ENCODE results near the gene AAK1. TPM values are rescaled to one million over a fixed set of nuclear protein-coding genes. Genes with fewer than 3 reads are reported as not detected.

The AAK1 gene
- total and polyA plus RNA-seq, 2 donors (not counting 3 experiments of a cell fraction or from before 2014, with no cell fraction given): 31.0 to 127 TPM

GRCh38 chr2:69456950-69457445, 186.5 kb downstream of the AAK1 start:
- H3K27me3 ChIP-seq (ENCODE audit: control insufficient read depth in 2 of 2, insufficient read depth in 2 of 2, low read length in 2 of 2): no peaks in the 10 kb centered on the region
- no peaks in the 10 kb centered on the region for H3K4me1 ChIP-seq (ENCODE audit: control insufficient read depth, extremely low read depth, insufficient read depth, low read length)
- H3K4me3 ChIP-seq (replicated peaks in 1 of 3; ENCODE audit: insufficient read depth in 1 of 3, low read depth in 1 of 3, low read length in 3 of 3): no peak overlapping the region
- POLR2A ChIA-PET: no interaction called here
- intact Hi-C loops (cut with micrococcal nuclease) (no loop called here), dilution Hi-C loops (cut with MboI; ENCODE audit: extremely low pct_ligation_motif_present, low sequenced_read_pairs) (no loop called here)
- DNase-seq (ENCODE audit: low read depth, low spot score): no peak
- H3K9me3 ChIP-seq (replicated peaks; ENCODE audit: control insufficient read depth, insufficient read depth, low read length): no peaks in the 10 kb centered on the region
- no peak overlapping the region for H3K27ac ChIP-seq (ENCODE audit: insufficient read depth, low read depth, low read length)
- no peak for FAIRE-seq
- no peaks in the 10 kb centered on the region for H3K36me3 ChIP-seq (ENCODE audit: control insufficient read depth in 2 of 2, extremely low read depth in 1 of 2, insufficient read depth in 2 of 2, low read length in 2 of 2)
- H2AFZ ChIP-seq (ENCODE audit: low read depth, low read length): no peak overlapping the region
- no peak overlapping the region for H3K9ac ChIP-seq (replicated peaks; ENCODE audit: extremely low read depth, insufficient read depth, low read length)
- H3K4me2 ChIP-seq (ENCODE audit: insufficient read depth, low read length): no peak overlapping the region
- TF ChIP-seq MYC (IDR thresholded peaks at IDR 0.05; ENCODE audit: low read depth, low read length) (no peak), POLR2A (IDR thresholded peaks at IDR 0.05; ENCODE audit: low read depth, low read length) (no peak), EZH2 (IDR thresholded peaks at IDR 0.05; ENCODE audit: borderline replicate concordance, low read depth, low read length, severe bottlenecking) (no peak), MAX (IDR thresholded peaks at IDR 0.05; ENCODE audit: insufficient read depth, insufficient read length) (no peak), CTCF (IDR thresholded peaks at IDR 0.05; ENCODE audit: extremely low read depth in 1 of 2, insufficient read depth in 1 of 2, low read depth in 1 of 2, low read length in 2 of 2) (no peak), FOS (IDR thresholded peaks at IDR 0.05; ENCODE audit: borderline replicate concordance, insufficient read depth, low read length) (no peak), POLR2AphosphoS5 (IDR thresholded peaks at IDR 0.05; ENCODE audit: insufficient read depth, low read depth, low read length) (no peak), JUN (IDR thresholded peaks at IDR 0.05; ENCODE audit: borderline replicate concordance, insufficient read depth, insufficient read length, low read depth) (no peak), GATA2 (IDR thresholded peaks at IDR 0.05; ENCODE audit: insufficient read depth, insufficient read length, low read depth, low read length) (no peak)
- CTCF ChIA-PET: interaction anchor here (1.2 kb wide), 1 partner anchor 8 kb away, joined by 3 read pairs; no protein-coding TSS in a partner anchor
- no TSS peak for BruUV-seq (replicated peaks)
- no peaks in the 10 kb centered on the region for H3K79me2 ChIP-seq (ENCODE audit: control insufficient read depth, insufficient read depth, low read length)
- H3K9me1 ChIP-seq (replicated peaks; ENCODE audit: control insufficient read depth, extremely low read depth, insufficient read depth, low read length): no peaks in the 10 kb centered on the region
- H4K20me1 ChIP-seq (replicated peaks; ENCODE audit: control insufficient read depth, extremely low read depth, insufficient read depth, low read length): no peaks in the 10 kb centered on the region

All from endothelial cell of umbilical vein (primary cell).